HG02588 (cell line): ENCODE results near the gene RABGAP1.

Experiments
- ATAC-seq: cut with Tn5 transposase; IDR thresholded peaks from one replicate; pipeline ENCODE4 v1.9.1; 2021; ENCODE audit warnings: mild to moderate bottlenecking, moderate library complexity; ENCODE audit not compliant: unreplicated experiment

RABGAP1 gene

DNA sequence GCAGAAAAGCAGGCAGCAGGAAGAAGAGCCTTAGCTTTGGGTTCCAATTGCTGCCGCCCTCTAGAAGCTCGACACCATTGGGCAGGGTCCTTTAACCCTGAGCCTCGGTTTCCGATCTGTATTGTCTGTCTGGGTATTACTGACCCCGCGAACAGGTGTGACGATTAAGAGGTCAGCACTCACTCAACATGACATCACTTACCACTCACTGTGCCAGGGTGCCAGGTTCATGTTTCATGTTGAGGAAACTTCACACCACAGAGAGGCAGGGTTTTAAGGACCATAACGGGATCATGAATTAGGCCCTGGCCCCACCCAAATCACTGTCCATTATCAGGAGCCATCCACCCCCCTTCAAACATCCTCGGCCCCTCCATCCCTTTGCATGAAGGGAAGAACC, 168.2 kb downstream of the RABGAP1 start:
- ATAC-seq: no peak

DNA sequence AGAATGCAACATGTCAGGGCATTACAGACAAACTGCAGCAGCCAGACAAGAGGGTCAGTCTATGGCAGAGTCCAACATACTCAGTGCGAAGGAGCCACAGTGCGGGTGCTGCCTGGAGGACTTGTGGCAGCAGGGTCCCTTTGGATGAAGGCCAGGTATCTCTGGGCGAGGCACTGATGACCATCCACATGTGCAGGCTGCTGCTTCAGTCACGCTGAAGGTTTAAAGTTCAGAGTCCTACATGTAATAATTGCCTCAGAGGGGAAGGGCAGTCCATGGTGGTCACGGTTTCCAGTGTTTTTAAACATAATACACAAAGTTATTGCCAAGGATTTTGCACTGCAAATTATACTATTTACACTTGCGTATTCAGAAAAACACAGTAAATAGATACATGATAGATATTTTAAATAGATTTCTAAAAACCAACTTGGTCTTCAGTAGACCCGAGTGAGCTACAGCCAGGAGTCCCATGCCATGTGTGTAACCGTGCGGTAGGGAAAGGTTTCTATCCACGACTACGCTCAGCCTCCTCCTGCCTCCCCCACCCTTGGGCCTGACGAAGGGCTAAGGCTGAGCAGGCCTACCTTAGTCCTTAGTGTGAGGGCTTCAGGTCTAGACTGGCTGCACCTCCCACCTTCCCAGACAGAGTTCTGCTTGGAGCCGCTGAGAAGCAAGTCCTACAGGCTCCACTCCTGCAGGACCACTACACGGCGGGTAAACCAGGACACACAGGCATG, 168.9 kb downstream of the RABGAP1 start:
- no peak for ATAC-seq

- ATAC-seq: no peak
Measured at GRCh38 chr9:123111427-123112014, 170.7 kb downstream of the RABGAP1 start.

GRCh38 chr9:123112015-123112975, 171.5 kb downstream of the RABGAP1 start:
- no peak for ATAC-seq

- no peak for ATAC-seq
Measured at GRCh38 chr9:123113185-123113584, 172.4 kb downstream of the RABGAP1 start.

GRCh38 chr9:123115146-123115913, 174.5 kb downstream of the RABGAP1 start:
- ATAC-seq: no peak

GRCh38 chr9:123116036-123116435, 175.2 kb downstream of the RABGAP1 start:
- no peak for ATAC-seq

DNA sequence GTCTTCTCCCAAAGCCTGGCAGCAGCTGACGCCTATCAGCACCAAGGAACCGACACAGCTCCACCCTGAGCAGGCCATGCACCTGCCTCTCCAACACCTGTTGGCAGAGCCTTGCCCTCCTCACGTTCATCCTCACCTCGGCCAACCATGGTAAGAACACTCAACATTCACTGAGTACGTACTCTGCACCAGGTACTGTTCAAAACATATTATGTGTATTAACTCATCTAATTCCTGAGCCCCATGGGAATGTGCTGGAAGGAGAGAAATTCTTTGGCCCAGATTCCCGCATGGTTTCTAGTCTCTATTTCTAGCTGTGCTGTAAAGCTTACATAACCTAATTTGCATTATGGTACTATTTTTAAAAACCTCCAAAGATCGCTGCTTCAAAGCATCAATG, 178.7 kb downstream of the RABGAP1 start:
- no peak for ATAC-seq

DNA sequence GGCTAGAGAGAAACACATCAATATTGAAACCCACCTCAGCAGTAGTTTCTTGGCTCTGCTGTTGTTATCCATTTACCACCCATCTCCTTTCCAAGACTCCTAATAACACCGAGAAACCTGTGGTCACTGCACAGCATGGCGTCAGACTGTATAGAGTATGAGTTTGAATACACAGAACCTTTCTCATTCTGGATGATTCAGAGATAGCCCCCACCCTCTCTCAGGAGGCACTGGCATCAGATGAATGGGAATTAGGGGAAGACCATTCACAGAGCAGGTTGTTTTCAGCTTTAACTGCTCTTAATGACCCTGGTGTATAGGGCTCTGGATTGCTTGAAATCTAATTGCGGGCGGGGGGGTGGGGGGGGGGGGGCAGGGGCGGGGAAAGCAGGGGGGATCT, 179.3 kb downstream of the RABGAP1 start:
- ATAC-seq: no peak

DNA sequence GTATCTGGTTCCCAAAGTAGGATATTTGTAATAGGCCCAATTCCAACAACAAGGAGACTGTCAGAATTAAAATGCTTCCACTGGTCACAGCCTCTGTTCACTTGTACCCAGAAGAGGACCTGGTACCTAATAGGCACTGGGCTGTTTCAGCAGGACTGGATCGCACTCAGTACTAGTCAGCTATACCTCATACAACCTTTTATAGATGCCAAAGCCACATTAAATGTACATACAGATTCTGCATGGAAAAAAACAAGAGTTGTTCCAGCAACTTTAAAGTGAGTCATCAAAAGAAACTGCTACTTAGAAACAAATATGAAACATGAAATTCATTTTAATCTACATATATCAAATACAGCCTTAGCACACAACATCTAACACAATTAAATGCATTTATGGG, 180.1 kb downstream of the RABGAP1 start:
- ATAC-seq: no peak

- no peak for ATAC-seq
Measured at GRCh38 chr9:123121457-123121856, 180.6 kb downstream of the RABGAP1 start.

DNA sequence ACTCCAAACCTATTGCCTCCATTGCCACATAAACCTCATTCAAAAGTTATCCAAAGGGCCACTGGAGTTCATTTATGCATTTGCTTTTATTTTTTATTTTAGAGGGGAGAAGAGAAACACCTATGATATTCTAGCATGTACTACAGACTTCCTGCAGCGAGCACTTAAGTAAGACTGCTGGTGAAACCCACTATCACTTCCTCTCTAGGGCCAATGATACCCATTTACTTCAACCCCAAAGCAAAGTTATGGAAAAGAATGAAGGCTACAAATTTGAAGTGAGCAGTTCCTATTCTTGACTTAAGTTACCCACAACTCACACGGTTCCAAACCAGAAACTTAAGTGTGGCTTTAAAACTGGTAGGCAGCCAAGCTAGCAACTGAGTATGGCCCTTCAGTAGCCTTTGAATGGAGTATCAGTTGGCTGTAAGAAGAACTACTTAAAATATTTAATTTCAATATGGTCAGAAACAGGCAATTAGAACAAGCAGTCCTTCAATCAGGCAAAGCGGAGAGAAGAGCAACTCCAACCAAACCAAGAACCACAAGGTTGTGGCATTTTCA, 186.8 kb downstream of the RABGAP1 start:
- no peak for ATAC-seq

GRCh38 chr9:123128591-123128990, 187.8 kb downstream of the RABGAP1 start:
- no peak for ATAC-seq

- ATAC-seq: no peak
Measured at GRCh38 chr9:123129423-123129822, 188.6 kb downstream of the RABGAP1 start.

GRCh38 chr9:123131258-123131657, 190.4 kb downstream of the RABGAP1 start:
- ATAC-seq: no peak

DNA sequence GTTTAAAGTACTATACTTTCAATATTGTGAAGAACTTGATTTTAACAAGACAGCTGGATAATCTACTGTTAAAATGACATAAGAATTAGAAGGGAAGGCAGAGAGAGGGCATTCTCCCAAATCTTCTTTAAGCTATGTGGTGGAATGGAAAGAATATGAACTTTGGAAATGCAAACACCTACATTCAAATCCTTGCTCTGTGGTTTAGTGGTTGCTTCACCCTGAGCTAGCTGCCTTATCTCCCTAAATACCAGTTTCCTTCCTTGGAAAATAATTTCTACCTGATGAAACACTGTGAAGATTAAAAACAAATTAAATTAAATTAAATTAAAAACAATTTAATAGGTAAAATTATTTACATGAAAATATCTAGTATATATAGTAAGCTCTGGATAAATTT, 191.2 kb downstream of the RABGAP1 start:
- no peak for ATAC-seq

GRCh38 chr9:123132696-123133095, 191.9 kb downstream of the RABGAP1 start:
- ATAC-seq: no peak

- no peak for ATAC-seq
Measured at GRCh38 chr9:123135430-123135829, 194.6 kb downstream of the RABGAP1 start.

- no peak for ATAC-seq
Measured at GRCh38 chr9:123138163-123138562, 197.3 kb downstream of the RABGAP1 start.

DNA sequence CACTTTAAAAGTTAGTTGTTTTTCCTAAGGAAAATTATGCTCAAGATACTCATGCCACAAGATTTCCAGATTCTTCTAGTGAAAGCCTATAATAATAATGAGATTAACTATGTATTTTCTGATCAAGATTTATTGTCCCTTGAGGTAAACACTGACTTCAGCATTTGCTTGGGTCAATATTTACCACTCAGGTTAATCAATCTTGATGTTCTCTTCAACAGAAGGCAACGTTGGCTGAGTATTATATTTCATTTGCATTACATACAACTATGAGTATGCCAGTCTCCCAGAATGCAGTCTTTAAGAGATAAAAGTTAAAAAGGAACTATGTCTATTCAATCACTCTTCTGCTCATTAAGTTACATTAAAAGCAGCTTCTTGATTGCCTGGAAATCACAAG, 208.2 kb downstream of the RABGAP1 start:
- no peak for ATAC-seq
